GM19438 (cell line): ENCODE measurements around the gene NCOA1.
"Not testable (repeated sequence)": the region's sequence is repeated elsewhere in the genome, so short reads cannot be mapped to it uniquely, and the experiment has no call there.

ENCODE experiments used
- ATAC-seq: cut with Tn5 transposase; IDR thresholded peaks from one replicate; pipeline ENCODE4 v1.9.1; 2021; ENCODE audit warnings: low read depth; ENCODE audit not compliant: unreplicated experiment

NCOA1 gene

DNA sequence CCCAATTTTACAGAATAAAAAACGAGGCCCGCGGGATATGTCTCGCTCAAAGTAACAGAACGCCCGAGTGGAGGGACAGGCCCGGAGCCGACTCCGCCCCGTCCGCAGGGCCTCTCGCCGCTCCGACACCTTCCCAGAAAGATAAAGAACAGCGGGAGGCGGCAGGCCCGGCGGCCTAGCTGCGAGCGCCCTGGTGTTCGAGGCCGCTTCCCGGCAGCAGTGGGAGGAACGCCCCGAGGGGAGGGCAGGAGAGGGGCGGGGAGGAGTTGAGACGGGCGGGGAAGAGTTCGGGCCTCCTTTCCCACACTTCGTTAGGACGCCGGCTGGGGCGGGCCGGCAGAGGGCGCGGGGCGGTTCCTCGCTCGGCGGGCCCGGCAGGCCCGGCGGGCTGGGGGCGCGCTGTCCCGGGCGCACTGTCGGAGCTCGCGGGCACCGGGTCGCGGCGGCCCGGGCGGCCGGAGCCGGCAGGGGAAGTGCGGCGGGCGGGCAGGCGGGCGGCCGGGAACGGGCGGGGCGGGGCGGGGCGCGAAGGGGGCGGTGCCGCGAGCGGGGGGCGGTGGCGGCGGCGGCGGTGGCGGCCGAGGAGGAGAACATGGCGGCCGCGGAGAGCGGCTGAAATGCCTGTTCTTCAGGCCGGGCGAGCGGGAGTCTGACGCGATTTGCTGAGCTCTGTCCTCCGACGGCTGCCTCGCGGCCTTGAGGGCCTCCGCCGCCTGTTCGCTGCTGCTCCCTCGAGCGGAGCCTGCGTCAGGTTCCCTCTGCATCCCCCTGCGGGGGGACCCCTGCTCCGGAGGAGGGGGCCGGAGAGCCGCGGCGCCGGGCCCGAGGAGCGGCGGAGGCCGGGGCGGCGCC, at the start of gene NCOA1:
Gene NCOA1 (plus strand): TSS at position 565 of the 852 bp plus-strand sequence. CDS start 167,424 bp downstream, outside the sequence.
- peak; percentile 63 for ATAC-seq

DNA sequence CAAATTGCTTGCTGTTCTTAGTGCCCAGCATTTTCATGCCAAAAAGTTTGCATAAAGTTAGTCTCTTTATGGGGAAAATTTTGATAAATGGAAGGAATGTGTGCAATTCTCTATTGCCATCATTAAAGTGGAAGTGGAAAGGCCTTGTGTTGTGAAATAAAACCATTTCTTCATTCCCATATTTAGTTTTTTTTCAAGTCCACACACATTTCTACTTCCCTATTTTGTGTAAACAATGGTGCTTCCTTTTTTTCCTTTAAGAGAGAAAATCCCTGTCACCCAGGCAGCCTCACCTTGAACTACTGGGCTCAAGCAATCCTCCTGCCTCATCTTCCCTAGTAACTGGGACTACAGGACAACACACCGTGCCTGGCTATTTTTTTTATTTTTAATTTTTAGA, 42.3 kb upstream of the NCOA1 start:
- ATAC-seq, result no peak

- ATAC-seq, result no peak
Measured at GRCh38 chr2:24449344-24449743, 41.7 kb upstream of the NCOA1 start.

- no peak for ATAC-seq
Measured at GRCh38 chr2:24451805-24452501, 39.1 kb upstream of the NCOA1 start.

GRCh38 chr2:24452502-24452885, 38.6 kb upstream of the NCOA1 start:
- ATAC-seq, result no peak

GRCh38 chr2:24453379-24454073, 37.5 kb upstream of the NCOA1 start:
- no peak for ATAC-seq

DNA sequence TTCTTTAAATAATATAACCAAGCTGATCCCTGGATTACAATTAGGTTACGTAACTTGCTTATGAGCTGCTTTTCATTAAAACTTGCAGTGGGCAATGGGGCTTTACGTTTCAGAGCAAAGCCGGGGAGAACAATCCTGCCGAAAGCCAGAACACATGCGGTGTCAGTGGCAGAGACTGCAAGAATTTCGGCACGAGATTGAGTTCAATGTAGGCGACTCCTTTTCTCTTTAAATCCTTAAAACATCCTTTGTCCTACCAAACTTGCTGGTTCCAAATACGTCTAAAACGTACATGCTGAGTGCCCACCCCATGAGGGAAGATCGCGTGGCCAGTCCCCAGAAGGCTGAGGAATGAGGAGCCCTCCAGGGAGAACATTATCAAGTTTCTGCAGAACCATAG, 36.8 kb upstream of the NCOA1 start:
- ATAC-seq, result no peak

GRCh38 chr2:24456599-24457556, 34.2 kb upstream of the NCOA1 start:
- ATAC-seq, result no peak

GRCh38 chr2:24457696-24458386, 33.2 kb upstream of the NCOA1 start:
- ATAC-seq, result no peak

DNA sequence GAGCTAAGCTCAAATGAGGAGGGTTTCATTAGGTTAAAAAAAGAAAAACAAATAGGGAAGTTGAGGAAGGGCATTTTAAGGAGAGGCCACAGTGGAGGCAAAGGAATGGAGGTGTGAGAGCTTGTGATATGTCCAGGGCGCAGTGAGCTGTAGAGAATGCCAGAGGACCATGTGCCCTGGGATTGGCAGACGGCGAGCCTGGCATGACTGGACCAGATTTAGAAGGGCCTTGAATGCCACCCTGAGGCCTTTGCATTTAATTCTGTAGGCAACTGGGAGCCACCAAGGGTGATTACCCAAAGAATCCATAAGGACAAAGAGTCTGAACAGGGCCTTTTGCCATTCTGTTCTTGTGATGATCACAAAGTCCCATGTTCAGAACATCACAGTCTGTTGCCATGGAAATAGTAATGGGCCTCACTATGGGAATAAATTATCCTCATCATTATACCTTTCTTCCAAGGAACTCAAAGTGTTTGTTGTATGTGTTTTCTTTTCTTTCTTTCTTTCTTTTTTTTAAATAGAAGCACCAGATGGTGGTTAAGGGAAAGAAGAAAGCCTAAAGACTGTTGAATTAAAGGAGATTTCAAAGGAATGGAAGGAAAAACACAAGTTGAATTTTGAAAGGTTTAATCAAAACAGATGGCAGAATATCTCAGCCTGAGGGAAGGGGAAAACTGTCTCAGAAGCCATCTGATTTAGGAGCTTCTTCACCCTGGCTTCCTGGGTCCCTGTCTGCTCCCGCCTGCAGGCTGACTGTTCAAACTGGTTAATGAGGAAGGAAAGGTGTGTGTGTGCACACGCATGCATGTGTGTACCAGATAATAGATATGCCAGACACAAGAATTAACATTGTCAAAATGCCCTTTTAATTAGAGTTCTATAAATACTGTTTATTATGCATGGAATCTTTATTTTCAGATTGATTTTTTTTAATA, 31.6 kb upstream of the NCOA1 start:
- no peak for ATAC-seq

GRCh38 chr2:24461685-24462084, 29.4 kb upstream of the NCOA1 start:
- no peak for ATAC-seq

- ATAC-seq, result no peak
Measured at GRCh38 chr2:24463271-24463670, 27.8 kb upstream of the NCOA1 start.

GRCh38 chr2:24466871-24467870, 23.9 kb upstream of the NCOA1 start:
- no peak for ATAC-seq

DNA sequence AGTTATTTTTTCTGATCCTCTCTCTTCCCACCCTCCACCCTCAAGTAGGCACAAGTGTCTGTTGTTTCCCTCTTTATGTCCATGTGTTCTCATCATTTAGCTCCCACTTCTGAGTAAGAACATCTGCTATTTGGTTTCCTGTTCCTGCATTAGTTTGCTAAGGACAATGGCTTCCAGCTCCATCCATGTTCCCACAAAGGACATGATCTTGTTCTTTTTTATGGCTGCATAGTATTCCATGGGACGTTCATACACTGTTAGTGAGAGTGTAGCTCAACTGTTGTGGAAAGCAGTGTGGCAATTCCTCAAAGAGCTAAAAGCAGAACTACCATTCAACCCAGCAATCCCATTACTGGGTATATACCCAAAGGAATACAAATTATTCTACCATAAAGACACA, 22.6 kb upstream of the NCOA1 start:
- ATAC-seq, result not testable (repeated sequence)

GRCh38 chr2:24469148-24469650, 21.9 kb upstream of the NCOA1 start:
- no peak for ATAC-seq

GRCh38 chr2:24471662-24472061, 19.4 kb upstream of the NCOA1 start:
- no peak for ATAC-seq

- no peak for ATAC-seq
Measured at GRCh38 chr2:24472416-24472815, 18.6 kb upstream of the NCOA1 start.
